RWPE2 (cell line): ENCODE measurements around the gene EIF4EBP3.
"Not testable (repeated sequence)": the region's sequence is repeated elsewhere in the genome, so short reads cannot be mapped to it uniquely, and the experiment has no call there.

Experiments used
- ATAC-seq: fragments of 200-7000 bp; cut with Tn5 transposase; 3 replicates; pipeline ENCODE4 v1.9.1; 2021; ENCODE audit warnings: low read depth
- DNase-seq: peaks from one replicate; pipeline ENCODE4 v3.0.0-alpha.2; 2020; ENCODE audit warnings: low spot score
- H3K27ac ChIP-seq: fragments of 450-650 bp; 2 replicates; pipeline ENCODE4 v1.5.1; 2017; ENCODE audit warnings: mild to moderate bottlenecking; ENCODE audit not compliant: poor library complexity, severe bottlenecking
- H3K27me3 ChIP-seq: fragments of 250-450 bp; sonication (Bioruptor Pico); 2 replicates; pipeline ENCODE4 v1.5.1; 2021; ENCODE audit warnings: mild to moderate bottlenecking, moderate library complexity; ENCODE audit not compliant: insufficient read depth, poor library complexity, severe bottlenecking
- H3K36me3 ChIP-seq: fragments of 250-450 bp; sonication (Bioruptor Pico); 2 replicates; pipeline ENCODE4 v1.5.1; 2020; ENCODE audit warnings: low read depth, mild to moderate bottlenecking, moderate library complexity
- H3K4me1 ChIP-seq: fragments of 250-450 bp; sonication (Bioruptor Pico); 2 replicates; pipeline ENCODE4 v1.5.1; 2021; ENCODE audit warnings: mild to moderate bottlenecking, moderate library complexity; ENCODE audit not compliant: insufficient read depth, poor library complexity, severe bottlenecking
- H3K4me3 ChIP-seq: fragments of 250-450 bp; sonication (Bioruptor Pico); 2 replicates; pipeline ENCODE4 v1.5.1; 2021; ENCODE audit warnings: mild to moderate bottlenecking, moderate library complexity; ENCODE audit not compliant: severe bottlenecking
- H3K9me3 ChIP-seq: fragments of 250-450 bp; sonication (Bioruptor Pico); 2 replicates; pipeline ENCODE4 v1.5.1; 2021; ENCODE audit warnings: mild to moderate bottlenecking, moderate library complexity; ENCODE audit not compliant: severe bottlenecking
- TF ChIP-seq, protein P1 (sequence below): fragments of 450-650 bp; IDR thresholded peaks from one replicate; pipeline ENCODE4 v1.5.1; 2017; ENCODE audit warnings: mild to moderate bottlenecking, moderate library complexity; ENCODE audit not compliant: poor library complexity, severe bottlenecking

EIF4EBP3 gene

DNA sequence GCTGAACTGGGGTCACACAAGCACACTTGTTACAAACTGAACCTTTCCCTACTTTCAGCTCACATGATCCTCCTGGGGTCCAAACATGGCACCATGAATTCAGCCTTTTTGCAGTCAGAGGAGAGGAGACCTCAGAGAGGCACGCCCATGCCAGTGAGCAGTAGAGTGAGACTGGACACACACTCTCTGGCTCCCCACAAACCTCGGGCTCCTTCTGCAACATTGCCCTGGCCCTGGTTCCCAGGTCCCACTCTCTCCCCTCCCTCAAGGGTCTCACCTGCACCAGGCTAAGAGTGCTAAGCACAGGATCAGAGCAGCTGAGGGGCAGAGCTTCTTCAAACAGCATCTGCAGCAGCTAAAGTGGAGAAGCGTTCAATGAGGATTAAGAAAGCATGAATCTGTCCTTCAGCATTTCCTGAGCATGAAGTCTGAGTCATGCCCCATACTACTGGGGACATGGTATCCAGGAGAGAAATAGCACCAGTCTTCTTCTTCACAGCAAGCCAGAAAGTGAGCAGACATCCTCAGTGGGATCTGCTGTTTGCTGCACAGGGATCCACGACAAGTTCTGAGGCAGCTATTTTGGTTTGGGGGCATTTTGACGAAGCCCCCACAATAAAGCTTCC, 44.4 kb downstream of the EIF4EBP3 start:
- H3K27ac ChIP-seq = no peak overlapping the region

DNA sequence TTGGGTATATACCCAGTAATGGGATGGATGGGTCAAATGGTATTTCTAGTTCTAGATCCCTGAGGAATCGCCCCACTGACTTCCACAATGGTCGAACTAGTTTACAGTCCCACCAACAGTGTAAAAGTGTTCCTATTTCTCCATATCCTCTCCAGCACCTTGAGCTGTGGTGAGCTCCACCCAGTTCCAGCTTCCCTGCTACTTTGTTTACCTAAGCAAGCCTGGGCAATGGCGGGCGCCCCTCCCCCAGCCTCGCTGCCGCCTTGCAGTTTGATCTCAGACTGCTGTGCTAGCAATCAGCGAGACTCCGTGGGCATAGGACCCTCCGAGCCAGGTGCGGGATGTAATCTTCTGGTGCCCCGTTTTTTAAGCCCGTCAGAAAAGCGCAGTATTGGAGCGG, 45.6 kb downstream of the EIF4EBP3 start:
- not testable (repeated sequence) for DNase-seq, H3K4me3 ChIP-seq, H3K9me3 ChIP-seq

More for the DNA sequence above, 44.4 kb downstream of the EIF4EBP3 start:
- peak; percentile 76 for ATAC-seq
- peaks cover 16% of the 10 kb centered on the region for H3K4me1 ChIP-seq
- H3K36me3 ChIP-seq = no peaks in the 10 kb centered on the region
- no peak for DNase-seq
- TF ChIP-seq, protein P1, sequence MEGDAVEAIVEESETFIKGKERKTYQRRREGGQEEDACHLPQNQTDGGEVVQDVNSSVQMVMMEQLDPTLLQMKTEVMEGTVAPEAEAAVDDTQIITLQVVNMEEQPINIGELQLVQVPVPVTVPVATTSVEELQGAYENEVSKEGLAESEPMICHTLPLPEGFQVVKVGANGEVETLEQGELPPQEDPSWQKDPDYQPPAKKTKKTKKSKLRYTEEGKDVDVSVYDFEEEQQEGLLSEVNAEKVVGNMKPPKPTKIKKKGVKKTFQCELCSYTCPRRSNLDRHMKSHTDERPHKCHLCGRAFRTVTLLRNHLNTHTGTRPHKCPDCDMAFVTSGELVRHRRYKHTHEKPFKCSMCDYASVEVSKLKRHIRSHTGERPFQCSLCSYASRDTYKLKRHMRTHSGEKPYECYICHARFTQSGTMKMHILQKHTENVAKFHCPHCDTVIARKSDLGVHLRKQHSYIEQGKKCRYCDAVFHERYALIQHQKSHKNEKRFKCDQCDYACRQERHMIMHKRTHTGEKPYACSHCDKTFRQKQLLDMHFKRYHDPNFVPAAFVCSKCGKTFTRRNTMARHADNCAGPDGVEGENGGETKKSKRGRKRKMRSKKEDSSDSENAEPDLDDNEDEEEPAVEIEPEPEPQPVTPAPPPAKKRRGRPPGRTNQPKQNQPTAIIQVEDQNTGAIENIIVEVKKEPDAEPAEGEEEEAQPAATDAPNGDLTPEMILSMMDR = no peak
- H3K27me3 ChIP-seq = no peaks in the 10 kb centered on the region
- H3K4me3 ChIP-seq = no peak overlapping the region
- no peaks in the 10 kb centered on the region for H3K9me3 ChIP-seq

DNA sequence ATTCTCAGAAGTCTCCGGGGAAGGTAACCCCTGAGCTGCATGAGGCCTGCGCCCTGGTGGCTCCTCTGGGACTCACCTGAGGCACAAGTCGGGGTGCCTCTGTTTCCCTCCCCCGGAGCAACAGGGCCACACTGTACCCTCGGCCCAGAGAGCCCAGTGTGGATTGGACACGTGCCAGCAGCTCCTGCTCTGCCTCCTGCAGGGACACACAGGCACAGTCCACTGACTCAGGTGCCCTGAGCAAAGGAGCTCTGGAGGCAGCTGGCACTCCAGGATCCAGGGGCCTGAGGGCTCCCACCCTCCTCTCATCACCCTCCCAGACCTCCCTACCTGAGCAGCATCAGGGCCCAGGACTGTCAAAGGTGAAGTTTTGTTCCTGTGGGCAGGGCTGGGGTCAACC, 46.7 kb downstream of the EIF4EBP3 start:
- no peaks in the 10 kb centered on the region for H3K27me3 ChIP-seq
- TF ChIP-seq, protein P1 = no peak
- DNase-seq = no peak
- H3K9me3 ChIP-seq = no peaks in the 10 kb centered on the region
- H3K27ac ChIP-seq = no peak overlapping the region
- no peak for ATAC-seq
- H3K4me3 ChIP-seq = no peak overlapping the region
- peaks cover 16% of the 10 kb centered on the region for H3K4me1 ChIP-seq
- no peaks in the 10 kb centered on the region for H3K36me3 ChIP-seq

More for the DNA sequence above, 45.6 kb downstream of the EIF4EBP3 start:
- ATAC-seq = peak; percentile 46; the same call in 2 of the 3 replicates
- H3K27ac ChIP-seq, H3K36me3 ChIP-seq, H3K27me3 ChIP-seq: not testable (repeated sequence)
- H3K4me1 ChIP-seq = peaks cover 16% of the 10 kb centered on the region

DNA sequence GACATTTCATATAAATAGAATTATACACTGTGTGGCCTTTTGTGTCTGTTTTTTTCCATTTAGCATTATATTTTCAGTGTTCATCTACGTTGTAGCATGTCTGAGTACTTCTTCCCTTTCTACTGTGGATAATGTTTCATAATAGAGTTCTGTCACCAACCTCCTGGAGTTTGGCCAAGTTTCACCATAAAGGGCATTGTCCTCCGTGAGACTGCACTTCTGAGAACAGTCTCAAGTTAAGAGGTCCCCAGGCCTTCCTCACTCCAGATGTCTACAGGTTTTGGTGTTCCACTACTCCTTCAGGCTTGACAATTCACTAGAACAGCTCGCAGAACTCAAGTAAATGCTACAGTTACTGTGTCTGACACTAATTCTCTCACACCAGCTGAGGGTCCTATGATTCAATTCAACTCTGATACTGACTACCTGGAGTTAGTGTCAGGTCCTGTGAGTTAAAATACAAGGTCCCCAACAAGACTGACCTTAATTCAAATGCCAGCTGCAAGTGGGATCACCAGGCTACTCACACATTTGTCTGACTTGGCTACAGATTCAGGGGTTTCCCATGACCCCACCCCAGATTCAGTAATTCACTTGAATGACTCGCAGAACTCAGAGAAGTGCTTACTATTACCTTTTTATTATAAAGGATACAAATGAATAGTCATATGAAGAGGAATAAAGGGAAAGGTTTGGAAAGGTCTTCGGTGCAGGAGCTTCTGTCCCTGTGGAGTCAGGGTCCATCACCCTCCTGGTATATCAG, 48.3 kb downstream of the EIF4EBP3 start:
- no peak for ATAC-seq
- TF ChIP-seq, protein P1 = no peak
- Histone ChIP-seq H3K4me3 (no peak overlapping the region), H3K27ac (no peak overlapping the region), H3K27me3 (no peaks in the 10 kb centered on the region), H3K36me3 (no peaks in the 10 kb centered on the region), H3K9me3 (no peaks in the 10 kb centered on the region), H3K4me1 (peaks cover 16% of the 10 kb centered on the region)
- no peak for DNase-seq

DNA sequence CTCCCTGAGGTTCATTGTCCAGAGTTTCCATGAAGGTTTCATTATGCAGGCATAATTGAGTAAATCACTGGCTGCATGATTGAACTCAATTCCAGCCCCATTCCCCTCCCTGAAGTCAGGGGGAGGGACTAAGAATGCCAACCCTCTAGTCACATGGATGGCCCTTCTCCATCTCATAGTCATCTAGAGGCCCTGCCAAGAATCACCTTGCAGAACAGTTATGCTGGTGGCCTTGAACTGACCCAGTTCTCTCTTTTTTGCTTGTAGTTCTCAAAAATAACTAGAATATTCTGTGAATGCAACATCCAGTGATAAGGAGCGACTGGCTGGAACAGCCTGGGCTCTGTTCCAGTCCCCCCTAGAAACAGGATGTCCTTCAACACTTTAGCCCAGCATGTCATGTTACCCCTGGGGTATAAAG, 48.9 kb downstream of the EIF4EBP3 start:
- no peak for DNase-seq
- ATAC-seq = no peak
- Histone ChIP-seq H3K9me3 (no peaks in the 10 kb centered on the region), H3K4me1 (peaks cover 14% of the 10 kb centered on the region), H3K4me3 (no peak overlapping the region), H3K27ac (no peak overlapping the region), H3K27me3 (no peaks in the 10 kb centered on the region), H3K36me3 (no peaks in the 10 kb centered on the region)
- TF ChIP-seq, protein P1 = no peak
